Activated T-helper 17 cell treated with anti-CD3 and anti-CD28 coated beads, Interleukin-2, amount 50 U/mL, for 72 hours (primary cell): ENCODE data around the gene MED15. TPM values are rescaled to one million over a fixed set of nuclear protein-coding genes. Genes with fewer than 3 reads are reported as not detected.
A peak's percentile ranks its signal among the peaks of the same experiment; 100 is the strongest.

Source experiments
- ATAC-seq: fragments of 150-1000 bp; cut with Tn5 transposase; replicated peaks from 2 replicates; pipeline ENCODE4 v1.10.0; 2021; ENCODE audit warnings: mild to moderate bottlenecking, moderate library complexity
- H3K27ac Mint-ChIP-seq: one replicate; pipeline ENCODE4 v1.8.0; 2022; ENCODE audit warnings: mixed read lengths
- H3K27me3 Mint-ChIP-seq: one replicate; pipeline ENCODE4 v1.8.0; 2022; ENCODE audit warnings: mixed read lengths
- H3K36me3 Mint-ChIP-seq: one replicate; pipeline ENCODE4 v1.8.0; 2022; ENCODE audit warnings: low read depth, mild to moderate bottlenecking, mixed read lengths
- H3K4me1 Mint-ChIP-seq: one replicate; pipeline ENCODE4 v1.8.0; 2022; ENCODE audit warnings: mixed read lengths
- H3K4me3 Mint-ChIP-seq: one replicate; pipeline ENCODE4 v1.8.0; 2022; ENCODE audit warnings: mild to moderate bottlenecking, mixed read lengths
- H3K9me3 Mint-ChIP-seq: one replicate; pipeline ENCODE4 v1.8.0; 2022; ENCODE audit warnings: mixed read lengths
- total RNA-seq, 2 donors: library from RNA; stranded (reverse); gene quantifications; one replicate each; pipeline ENCODE4 v1.2.3, GENCODE V29; 2022

MED15 gene
- total RNA-seq, 2 donors from 2014 or later = 115 to 118 TPM

DNA sequence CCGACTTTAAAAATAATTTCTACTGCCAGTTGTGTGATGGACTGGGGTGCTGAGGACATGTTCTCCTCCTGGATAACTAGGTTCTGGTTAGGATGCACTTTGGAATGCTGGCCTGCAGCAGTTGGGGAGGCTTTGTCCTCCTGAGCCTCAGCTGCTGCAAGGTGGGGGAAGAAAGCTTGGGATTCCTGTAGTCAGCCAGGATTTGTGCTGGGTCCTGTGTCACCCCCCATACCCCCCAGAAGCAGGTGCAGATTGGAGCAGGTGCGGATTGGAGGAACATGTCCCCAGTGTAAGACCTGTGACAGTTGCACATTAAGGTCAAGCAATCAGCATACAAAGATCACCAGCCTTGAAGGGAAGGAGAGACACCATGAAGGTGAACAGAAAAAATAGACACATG lies 51.1 kb downstream of the MED15 start:
- Mint-ChIP-seq H3K9me3 (peaks cover 5% of the 10 kb centered on the region), H3K36me3 (peaks cover 91% of the 10 kb centered on the region), H3K4me1 (peaks cover 34% of the 10 kb centered on the region), H3K27ac (peak overlapping the region; percentile 84), H3K27me3 (no peaks in the 10 kb centered on the region), H3K4me3 (peak overlapping the region; percentile 67)
- no peak for ATAC-seq

DNA sequence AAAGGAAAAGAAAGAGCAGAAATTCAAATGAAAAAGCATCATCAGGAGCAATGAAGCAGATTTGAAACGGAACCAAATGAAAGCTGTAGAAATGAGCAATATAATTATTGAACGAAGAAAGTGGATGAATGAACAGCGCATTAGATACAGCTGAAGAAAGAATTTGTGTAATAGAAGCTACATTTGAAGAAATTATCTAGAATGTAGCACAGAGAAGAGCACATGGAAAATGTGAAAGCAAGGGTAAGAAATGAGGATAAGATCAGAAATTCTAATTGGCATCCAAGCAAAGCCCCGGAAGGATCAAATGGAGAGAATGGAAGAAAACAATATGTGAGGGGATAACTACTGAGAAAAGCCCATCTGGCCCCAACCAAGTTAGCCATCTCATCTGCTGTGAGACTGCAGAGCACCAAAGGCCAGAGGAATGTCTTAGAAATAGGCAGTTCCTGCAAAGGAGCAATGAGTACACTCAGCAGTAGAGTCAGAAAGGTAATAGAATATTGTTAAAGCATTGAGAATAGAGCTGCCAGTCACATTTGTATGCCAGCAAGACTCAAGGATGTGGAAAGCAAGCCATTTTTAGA lies 51.9 kb downstream of the MED15 start:
- H3K4me1 Mint-ChIP-seq = peaks cover 41% of the 10 kb centered on the region
- no peak overlapping the region for H3K4me3 Mint-ChIP-seq
- no peaks in the 10 kb centered on the region for H3K27me3 Mint-ChIP-seq
- H3K36me3 Mint-ChIP-seq = peaks cover 91% of the 10 kb centered on the region
- peak overlapping the region; percentile 1 for H3K27ac Mint-ChIP-seq
- no peak for ATAC-seq
- H3K9me3 Mint-ChIP-seq = peaks cover 5% of the 10 kb centered on the region

DNA sequence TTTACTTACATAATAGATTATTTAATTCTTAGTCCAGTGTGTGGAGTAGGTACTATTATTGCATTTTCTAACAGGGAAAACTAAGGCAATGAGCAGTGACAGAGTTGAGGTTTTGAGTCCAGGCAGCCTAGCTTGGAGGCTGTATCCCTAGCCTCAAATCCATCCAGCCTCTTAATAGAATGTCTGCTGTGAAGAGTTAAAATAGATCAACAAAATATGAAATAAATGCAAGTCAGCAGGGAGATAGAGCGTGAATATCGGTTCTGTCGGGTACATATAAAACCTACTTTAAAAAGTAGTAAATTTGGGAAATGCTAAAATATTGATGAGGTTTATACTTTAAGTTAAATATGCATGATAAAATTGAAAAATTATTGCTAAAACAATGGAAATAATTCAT lies 53.3 kb downstream of the MED15 start:
- H3K27me3 Mint-ChIP-seq = no peaks in the 10 kb centered on the region
- no peak overlapping the region for H3K27ac Mint-ChIP-seq
- peaks cover 91% of the 10 kb centered on the region for H3K36me3 Mint-ChIP-seq

DNA sequence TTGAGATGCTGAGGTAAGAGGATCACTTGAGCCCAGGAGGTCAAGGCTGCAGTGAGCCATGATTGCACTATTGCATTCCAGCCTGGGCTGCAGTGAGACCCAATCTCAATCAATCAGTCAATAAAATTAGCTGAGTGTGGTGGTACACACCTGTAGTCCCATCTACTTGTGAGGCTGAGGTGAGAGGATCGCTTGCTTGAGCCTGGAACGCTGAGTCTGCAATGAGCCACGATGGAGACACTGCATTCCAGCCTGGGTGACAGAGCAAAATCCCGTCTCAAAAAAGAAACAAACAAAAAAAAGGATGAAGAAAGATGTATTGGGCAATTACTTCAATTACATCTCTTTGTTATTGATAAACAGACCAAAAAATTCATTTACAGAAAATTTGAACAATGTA lies 54.5 kb downstream of the MED15 start:
- no peak for ATAC-seq
- Mint-ChIP-seq H3K4me3 (no peak overlapping the region), H3K36me3 (peaks cover 91% of the 10 kb centered on the region), H3K27ac (no peak overlapping the region), H3K27me3 (no peaks in the 10 kb centered on the region), H3K9me3 (peaks cover 5% of the 10 kb centered on the region), H3K4me1 (peaks cover 36% of the 10 kb centered on the region)

More for the DNA sequence above, 53.3 kb downstream of the MED15 start:
- Mint-ChIP-seq H3K4me1 (peaks cover 38% of the 10 kb centered on the region), H3K9me3 (peaks cover 5% of the 10 kb centered on the region), H3K4me3 (no peak overlapping the region)
- ATAC-seq = no peak

DNA sequence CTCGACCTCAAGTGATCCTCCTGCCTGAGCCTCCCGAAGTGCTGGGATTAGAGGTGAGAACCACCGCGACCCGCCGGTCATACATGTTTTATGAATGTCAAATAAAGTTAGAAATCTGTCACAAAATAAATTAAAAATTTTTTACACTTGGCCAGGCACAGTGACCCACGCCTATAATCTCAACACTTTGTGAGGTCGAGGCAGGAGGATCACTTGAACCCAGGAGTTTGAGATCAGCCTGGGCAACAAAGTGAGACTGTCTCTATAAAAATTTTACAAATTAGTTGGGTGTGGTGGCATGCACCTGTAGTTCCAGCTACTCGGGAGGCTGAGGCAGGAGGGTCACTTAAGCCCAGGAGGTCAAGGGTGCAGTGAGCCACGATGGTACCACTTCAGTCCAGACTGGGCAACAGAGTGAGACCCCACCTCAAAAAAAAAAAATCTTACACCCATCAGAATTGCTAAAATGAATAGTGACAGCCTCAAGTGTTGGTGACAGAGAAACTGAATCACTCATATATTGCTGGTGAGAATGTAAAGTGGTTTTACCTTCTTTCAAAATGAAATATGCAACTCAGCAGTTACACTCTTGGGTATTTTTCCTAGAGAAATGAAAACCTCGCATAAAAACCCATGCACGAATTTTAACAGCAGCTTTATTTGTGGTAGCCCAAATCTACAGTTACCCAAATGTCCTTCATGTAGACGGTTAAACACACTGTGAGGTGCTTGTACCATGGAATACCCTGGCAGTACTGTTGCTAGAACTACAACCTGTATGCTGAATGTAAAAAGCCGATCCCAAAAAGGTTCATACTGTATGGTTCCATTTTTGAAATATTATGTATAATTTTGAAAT lies 55.4 kb downstream of the MED15 start:
- peaks cover 5% of the 10 kb centered on the region for H3K9me3 Mint-ChIP-seq
- peak overlapping the region; percentile 60 for H3K27ac Mint-ChIP-seq
- peak overlapping the region; percentile 70 for H3K4me3 Mint-ChIP-seq
- H3K4me1 Mint-ChIP-seq = peaks cover 37% of the 10 kb centered on the region
- H3K27me3 Mint-ChIP-seq = no peaks in the 10 kb centered on the region
- peaks cover 91% of the 10 kb centered on the region for H3K36me3 Mint-ChIP-seq
- peak; percentile 80 for ATAC-seq

DNA sequence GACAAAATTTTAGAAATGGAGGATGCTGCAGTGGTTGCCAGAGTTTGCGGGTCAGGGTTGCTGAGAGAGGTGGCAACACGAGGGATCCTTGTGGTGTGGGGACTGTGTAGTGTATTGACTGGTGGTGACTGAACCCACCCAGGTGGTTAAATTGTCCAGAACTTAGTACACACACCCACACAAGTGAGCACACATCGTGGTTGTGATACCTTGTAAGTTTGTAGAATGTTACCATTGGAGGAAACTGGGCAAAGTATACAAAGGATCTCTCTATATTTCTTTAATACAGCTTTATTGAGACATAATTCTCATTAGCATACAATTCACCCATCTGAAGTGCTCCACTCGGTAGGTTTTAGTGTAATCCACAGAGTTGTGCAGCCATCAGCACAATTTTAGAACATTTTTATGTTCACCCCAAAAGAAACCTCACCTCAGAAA lies 56.1 kb downstream of the MED15 start:
- Mint-ChIP-seq H3K27me3 (no peaks in the 10 kb centered on the region), H3K36me3 (peaks cover 91% of the 10 kb centered on the region), H3K4me1 (peaks cover 37% of the 10 kb centered on the region), H3K9me3 (peaks cover 5% of the 10 kb centered on the region), H3K27ac (peak overlapping the region; percentile 60), H3K4me3 (peak overlapping the region; percentile 70)
- ATAC-seq = peak; percentile 78

DNA sequence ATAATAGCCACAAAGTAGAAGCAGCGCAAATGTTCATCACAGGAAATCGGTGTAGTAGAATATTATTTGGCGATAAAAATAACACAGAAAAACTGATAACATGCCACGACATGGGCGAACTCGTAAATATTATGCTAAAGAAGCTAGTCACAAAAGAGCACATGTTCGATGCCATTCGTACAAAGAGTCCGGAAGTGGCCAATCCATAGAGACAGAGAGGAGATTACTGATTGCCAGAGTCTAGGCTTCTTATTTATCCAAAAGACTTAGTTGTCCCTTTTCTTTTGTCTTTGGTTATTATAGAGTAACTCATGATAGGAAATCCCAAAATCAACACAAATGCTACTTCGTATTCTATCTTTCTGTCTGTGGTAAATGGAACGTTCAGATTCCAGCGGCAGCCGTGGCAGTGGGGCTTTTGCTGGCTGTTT lies 56.5 kb downstream of the MED15 start:
- peak overlapping the region; percentile 70 for H3K4me3 Mint-ChIP-seq
- ATAC-seq = no peak
- H3K9me3 Mint-ChIP-seq = peaks cover 5% of the 10 kb centered on the region
- peak overlapping the region; percentile 60 for H3K27ac Mint-ChIP-seq
- H3K4me1 Mint-ChIP-seq = peaks cover 38% of the 10 kb centered on the region
- no peaks in the 10 kb centered on the region for H3K27me3 Mint-ChIP-seq
- H3K36me3 Mint-ChIP-seq = peaks cover 91% of the 10 kb centered on the region

DNA sequence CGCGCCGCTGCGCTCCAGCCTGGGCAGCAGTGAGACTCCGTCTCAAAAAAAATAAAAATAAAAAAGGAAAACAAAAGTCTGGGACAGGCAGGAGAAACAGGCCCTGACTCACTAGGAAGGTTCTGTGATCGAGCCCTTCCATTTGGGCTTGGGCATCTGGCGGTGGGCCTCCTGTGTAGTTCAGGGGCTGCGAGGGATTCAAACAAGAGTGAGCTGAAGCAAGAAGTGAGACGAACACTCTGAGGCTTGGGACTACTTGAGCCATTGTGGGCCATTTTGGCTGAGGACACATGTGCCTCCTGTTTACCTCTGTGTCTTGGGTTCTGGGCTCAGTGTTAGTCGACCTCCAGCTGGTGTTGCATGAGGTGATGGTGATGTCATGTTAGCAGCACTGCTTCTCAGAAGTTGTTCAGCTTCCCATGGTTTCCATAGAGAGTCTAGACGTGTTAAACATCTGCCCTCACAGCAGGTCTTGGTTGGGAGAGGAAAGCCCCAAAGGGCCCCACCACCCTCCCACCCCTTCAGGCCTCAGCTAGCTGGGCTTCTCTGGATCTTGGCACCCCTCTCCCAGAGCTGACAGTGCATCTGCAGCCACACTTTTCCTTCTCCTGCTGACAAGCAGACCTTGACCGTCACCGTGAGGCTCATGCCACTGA lies 57.8 kb downstream of the MED15 start:
- ATAC-seq = no peak
- no peak overlapping the region for H3K27ac Mint-ChIP-seq
- peak overlapping the region; percentile 62 for H3K4me3 Mint-ChIP-seq
- H3K36me3 Mint-ChIP-seq = peaks cover 92% of the 10 kb centered on the region
- H3K27me3 Mint-ChIP-seq = no peaks in the 10 kb centered on the region
- H3K9me3 Mint-ChIP-seq = no peaks in the 10 kb centered on the region
- peaks cover 42% of the 10 kb centered on the region for H3K4me1 Mint-ChIP-seq

DNA sequence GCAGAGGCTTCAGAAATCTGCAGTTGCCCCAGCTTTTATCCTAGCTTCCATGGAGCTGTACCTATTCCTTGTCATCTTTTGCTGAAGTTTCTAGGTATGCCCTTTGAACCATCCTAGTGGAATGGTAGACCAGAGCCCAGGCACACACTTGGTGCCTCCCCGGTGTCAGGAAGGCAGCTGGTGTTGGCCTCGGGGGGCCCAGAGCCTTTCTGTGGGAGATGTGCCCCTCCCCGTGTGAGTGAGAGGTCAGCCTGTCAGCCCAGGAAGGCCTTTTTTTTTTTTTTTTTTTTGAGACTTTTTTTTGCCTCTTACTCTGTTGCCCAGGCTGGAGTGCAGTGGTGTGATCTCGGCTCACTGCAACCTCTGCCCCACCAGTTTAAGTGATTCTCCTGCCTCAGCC lies 58.4 kb downstream of the MED15 start:
- no peak for ATAC-seq
- peaks cover 92% of the 10 kb centered on the region for H3K36me3 Mint-ChIP-seq
- H3K4me3 Mint-ChIP-seq = peak overlapping the region; percentile 62

DNA sequence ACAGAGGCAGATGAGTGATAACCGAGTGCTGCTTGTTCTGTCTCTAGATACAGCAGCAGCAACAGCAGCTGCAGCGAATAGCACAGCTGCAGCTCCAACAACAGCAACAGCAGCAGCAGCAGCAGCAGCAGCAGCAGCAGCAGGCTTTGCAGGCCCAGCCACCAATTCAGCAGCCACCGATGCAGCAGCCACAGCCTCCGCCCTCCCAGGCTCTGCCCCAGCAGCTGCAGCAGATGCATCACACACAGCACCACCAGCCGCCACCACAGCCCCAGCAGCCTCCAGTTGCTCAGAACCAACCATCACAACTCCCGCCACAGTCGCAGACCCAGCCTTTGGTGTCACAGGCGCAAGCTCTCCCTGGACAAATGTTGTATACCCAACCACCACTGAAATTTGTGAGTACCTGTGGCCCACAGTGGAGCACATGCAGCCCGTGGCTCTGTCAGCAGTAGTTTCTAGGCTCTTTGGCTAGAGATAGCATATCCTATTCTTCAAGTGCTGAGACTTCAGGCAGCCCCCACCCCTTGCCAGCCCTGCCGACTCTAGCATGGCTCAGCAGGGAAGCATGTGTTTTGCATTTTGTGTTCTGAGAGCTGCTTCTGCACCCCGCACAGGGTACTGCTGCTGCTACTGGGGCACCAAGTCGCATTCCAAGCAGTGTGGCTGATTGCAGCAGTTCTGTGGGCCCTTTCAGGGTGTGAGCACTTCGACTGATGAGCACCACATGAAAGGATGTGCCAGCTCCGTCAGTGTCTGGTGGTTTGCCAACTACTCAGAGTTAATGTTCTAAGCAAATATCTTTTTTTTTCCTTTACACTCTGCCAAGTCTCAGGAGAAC lies 59.2 kb downstream of the MED15 start:
- H3K4me1 Mint-ChIP-seq = peaks cover 42% of the 10 kb centered on the region
- no peaks in the 10 kb centered on the region for H3K27me3 Mint-ChIP-seq
- ATAC-seq = peak; percentile 15
- no peaks in the 10 kb centered on the region for H3K9me3 Mint-ChIP-seq
- no peak overlapping the region for H3K27ac Mint-ChIP-seq
- H3K4me3 Mint-ChIP-seq = peak overlapping the region; percentile 62
- peaks cover 92% of the 10 kb centered on the region for H3K36me3 Mint-ChIP-seq

More for the DNA sequence above, 58.4 kb downstream of the MED15 start:
- peaks cover 42% of the 10 kb centered on the region for H3K4me1 Mint-ChIP-seq
- no peak overlapping the region for H3K27ac Mint-ChIP-seq
- H3K9me3 Mint-ChIP-seq = no peaks in the 10 kb centered on the region
- no peaks in the 10 kb centered on the region for H3K27me3 Mint-ChIP-seq

DNA sequence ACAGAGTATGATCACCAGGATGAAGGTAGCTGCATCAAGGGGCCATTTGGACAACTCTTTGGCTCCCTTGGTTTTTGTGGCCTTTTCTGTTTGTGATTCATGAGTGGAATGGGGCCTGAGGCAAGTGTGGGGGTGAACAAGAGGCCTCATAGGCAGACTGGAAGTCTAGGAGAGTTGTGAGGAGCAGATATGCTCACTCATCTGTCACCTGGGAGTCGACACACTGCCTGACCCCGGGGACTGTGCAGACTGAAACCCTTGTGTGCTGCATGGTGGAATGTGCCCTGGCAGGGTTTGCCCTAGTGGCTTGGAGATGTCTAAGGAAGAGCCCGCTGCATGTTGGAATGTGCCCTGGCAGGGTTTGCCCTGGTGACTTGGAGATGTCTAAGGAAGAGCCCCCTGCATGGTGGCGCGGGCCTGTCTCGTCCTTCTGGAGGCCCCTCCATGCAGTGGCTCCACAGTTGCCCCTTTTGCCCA lies 60.0 kb downstream of the MED15 start:
- Mint-ChIP-seq H3K9me3 (no peaks in the 10 kb centered on the region), H3K27ac (peak overlapping the region; percentile 37), H3K27me3 (no peaks in the 10 kb centered on the region), H3K4me3 (peak overlapping the region; percentile 62), H3K4me1 (peaks cover 47% of the 10 kb centered on the region), H3K36me3 (peaks cover 94% of the 10 kb centered on the region)
- ATAC-seq = no peak

DNA sequence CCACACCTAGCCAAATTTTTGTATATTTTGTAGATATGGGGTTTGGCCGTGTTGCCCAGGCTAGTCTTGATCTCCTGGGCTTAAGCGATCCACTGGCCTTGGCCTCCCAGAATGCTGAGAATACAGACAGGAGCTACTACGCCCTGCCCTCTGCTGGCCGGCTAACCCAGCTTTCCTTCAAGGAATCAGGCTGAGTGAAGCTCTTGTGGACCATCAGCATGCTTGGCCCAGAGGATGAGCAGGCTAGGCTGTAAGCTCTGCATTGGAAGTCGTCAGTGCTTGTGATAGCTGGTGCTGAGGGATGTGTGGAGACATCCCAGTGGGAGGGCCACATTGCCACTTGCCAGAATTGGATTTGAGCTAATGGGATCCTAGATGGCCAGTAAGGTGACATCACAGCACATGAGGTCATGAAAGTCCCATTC lies 60.6 kb downstream of the MED15 start:
- no peaks in the 10 kb centered on the region for H3K9me3 Mint-ChIP-seq
- H3K4me3 Mint-ChIP-seq = peak overlapping the region; percentile 62
- H3K27me3 Mint-ChIP-seq = no peaks in the 10 kb centered on the region
- no peak for ATAC-seq
- H3K4me1 Mint-ChIP-seq = peaks cover 47% of the 10 kb centered on the region
- peaks cover 99% of the 10 kb centered on the region for H3K36me3 Mint-ChIP-seq
- H3K27ac Mint-ChIP-seq = no peak overlapping the region

DNA sequence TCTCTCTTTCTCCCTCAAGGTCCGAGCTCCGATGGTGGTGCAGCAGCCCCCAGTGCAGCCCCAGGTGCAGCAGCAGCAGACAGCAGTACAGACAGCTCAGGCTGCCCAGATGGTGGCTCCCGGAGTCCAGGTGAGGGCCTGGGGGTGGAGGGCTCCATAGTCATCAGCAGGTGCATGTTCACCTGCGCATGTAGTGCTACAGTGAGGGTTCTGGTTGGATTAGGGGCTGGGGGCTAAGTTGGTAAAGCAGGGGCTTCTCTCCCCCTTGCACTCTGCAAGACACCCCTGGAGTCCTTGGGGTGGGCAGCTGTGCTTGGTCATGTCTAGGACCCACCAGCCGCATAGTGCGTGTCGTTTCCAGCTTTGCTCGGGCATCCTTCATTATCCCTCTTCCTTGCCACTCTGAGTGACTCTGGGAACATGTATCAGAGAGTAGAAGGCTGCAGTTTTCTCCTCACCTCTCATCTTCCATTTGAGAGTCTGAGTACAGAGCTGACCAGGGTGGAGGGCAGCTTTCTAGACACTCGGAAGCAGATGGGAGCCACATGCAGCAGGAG lies 61.2 kb downstream of the MED15 start:
- Mint-ChIP-seq H3K4me3 (peak overlapping the region; percentile 62), H3K27ac (peak overlapping the region; percentile 59), H3K4me1 (peaks cover 45% of the 10 kb centered on the region), H3K9me3 (no peaks in the 10 kb centered on the region), H3K36me3 (peaks cover 99% of the 10 kb centered on the region), H3K27me3 (no peaks in the 10 kb centered on the region)
- no peak for ATAC-seq
